IMR-90 (cell line): ENCODE data around the gene STX17. TPM values are rescaled to one million over a fixed set of nuclear protein-coding genes. Genes with fewer than 3 reads are reported as not detected.

Source experiments
- ATAC-seq: fragments of 200-7000 bp; cut with Tn5 transposase; 2 replicates; pipeline ENCODE4 v1.9.1; 2020; ENCODE audit warnings: low read depth, mild to moderate bottlenecking, moderate library complexity
- BruUV-seq: library from RNA; stranded (reverse); fragments of 400-500 nt; replicated peaks from 2 replicates; lab custom pipeline; 2021; lab: Mats Ljungman, UMichigan
- CTCF ChIA-PET: fragments of 300-600 bp; formaldehyde crosslinking; extraction: SDS; loops from one replicate; lab custom pipeline; 2021; ENCODE audit warnings: antibody characterized with exemption; lab: Yijun Ruan, JAX
- POLR2A ChIA-PET: fragments of 300-600 bp; sonication (Branson Sonifier 250); formaldehyde crosslinking; loops from one replicate; lab custom pipeline; 2022; ENCODE audit warnings: antibody characterized with exemption; ENCODE audit not compliant: unreplicated experiment; lab: Charles Lee
- DNase-seq: peaks from one replicate; pipeline ENCODE4 v3.0.0; 2013
- H2AFZ ChIP-seq: replicated peaks from 2 replicates; pipeline ENCODE3; 2013; ENCODE audit warnings: low read length, mild to moderate bottlenecking; ENCODE audit not compliant: poor library complexity
- H2AK5ac ChIP-seq: 2 replicates; pipeline ENCODE4 v1.6.1; 2013; ENCODE audit warnings: low read depth, low read length, inconsistent platforms
- H2AK9ac ChIP-seq: replicated peaks from 2 replicates; pipeline ENCODE3; 2013; ENCODE audit warnings: mild to moderate bottlenecking, low read depth, low read length, moderate library complexity; ENCODE audit not compliant: poor library complexity
- H2BK120ac ChIP-seq: 2 replicates; pipeline ENCODE4 v1.6.1; 2013; ENCODE audit warnings: low read depth, low read length, inconsistent platforms
- H2BK15ac ChIP-seq: 3 replicates; pipeline ENCODE4 v1.6.1; 2013; ENCODE audit warnings: low read depth, low read length, inconsistent platforms
- H2BK20ac ChIP-seq: 2 replicates; pipeline ENCODE4 v1.6.1; 2013; ENCODE audit warnings: low read depth, mild to moderate bottlenecking, inconsistent platforms, low read length, moderate library complexity
- H2BK5ac ChIP-seq: 2 replicates; pipeline ENCODE4 v1.6.1; 2013; ENCODE audit warnings: mild to moderate bottlenecking, low read depth, low read length, inconsistent platforms; ENCODE audit not compliant: poor library complexity, severe bottlenecking
- H3K14ac ChIP-seq: replicated peaks from 2 replicates; pipeline ENCODE4 v1.6.1; 2013; ENCODE audit warnings: low read depth, low read length, inconsistent platforms
- H3K18ac ChIP-seq: 2 replicates; pipeline ENCODE4 v1.6.1; 2013; ENCODE audit warnings: low read depth, low read length, control low read depth
- H3K23ac ChIP-seq: 2 replicates; pipeline ENCODE4 v1.6.1; 2013; ENCODE audit warnings: low read depth, low read length, inconsistent platforms
- H3K27ac ChIP-seq: 2 replicates; pipeline ENCODE4 v1.5.1; 2013; ENCODE audit warnings: mild to moderate bottlenecking, control low read depth, low read length; ENCODE audit not compliant: insufficient read depth
- H3K27me3 ChIP-seq: 2 replicates; pipeline ENCODE4 v1.6.1; 2013; ENCODE audit warnings: low read length; ENCODE audit not compliant: control insufficient read depth, insufficient read depth
- H3K36me3 ChIP-seq: 2 replicates; pipeline ENCODE4 v1.6.1; 2013; ENCODE audit warnings: low read length, mixed read lengths; ENCODE audit not compliant: control insufficient read depth, insufficient read depth
- H3K4ac ChIP-seq: 2 replicates; pipeline ENCODE4 v1.6.1; 2013; ENCODE audit warnings: low read depth, low read length, inconsistent platforms
- H3K4me1 ChIP-seq: 2 replicates; pipeline ENCODE4 v1.6.1; 2013; ENCODE audit warnings: low read length, mixed read lengths; ENCODE audit not compliant: control insufficient read depth, insufficient read depth
- H3K4me2 ChIP-seq: 2 replicates; pipeline ENCODE4 v1.6.1; 2013; ENCODE audit warnings: low read depth, mild to moderate bottlenecking, control low read depth, low read length, moderate library complexity
- H3K4me3 ChIP-seq: 2 replicates; pipeline ENCODE4 v1.5.1; 2013; ENCODE audit warnings: low read depth, mild to moderate bottlenecking, control low read depth, low read length, moderate library complexity; ENCODE audit not compliant: insufficient read depth
- H3K56ac ChIP-seq: 2 replicates; pipeline ENCODE4 v1.6.1; 2013; ENCODE audit warnings: low read length, inconsistent platforms; ENCODE audit not compliant: insufficient read depth; ENCODE audit errors: extremely low read depth
- H3K79me1 ChIP-seq, 2 experiments: 2 replicates each; pipeline ENCODE4 v1.6.1; 2013; ENCODE audit warnings: low read length in 2 of 2, inconsistent platforms in 1 of 2, low read depth in 1 of 2
- H3K9ac ChIP-seq: 2 replicates; pipeline ENCODE4 v1.6.1; 2013; ENCODE audit warnings: low read depth, low read length, control low read depth
- H3K9me1 ChIP-seq: 2 replicates; pipeline ENCODE4 v1.6.1; 2013; ENCODE audit warnings: low read length, inconsistent platforms; ENCODE audit not compliant: insufficient read depth
- H3K9me3 ChIP-seq: 2 replicates; pipeline ENCODE4 v1.6.1; 2013; ENCODE audit warnings: low read length; ENCODE audit not compliant: control insufficient read depth, insufficient read depth
- H4K20me1 ChIP-seq: 2 replicates; pipeline ENCODE4 v1.6.1; 2013; ENCODE audit warnings: low read length, inconsistent platforms; ENCODE audit not compliant: insufficient read depth
- H4K5ac ChIP-seq: 2 replicates; pipeline ENCODE4 v1.6.1; 2013; ENCODE audit warnings: mild to moderate bottlenecking, low read depth, low read length, control low read depth
- H4K8ac ChIP-seq, 2 experiments: 2 replicates each; pipeline ENCODE4 v1.6.1; 2013; ENCODE audit warnings: low read depth in 2 of 2, low read length in 2 of 2, control low read depth in 1 of 2, inconsistent platforms in 1 of 2
- H4K91ac ChIP-seq: 2 replicates; pipeline ENCODE4 v1.6.1; 2013; ENCODE audit warnings: low read depth, low read length, inconsistent platforms; ENCODE audit not compliant: insufficient read depth
- MAFK ChIP-seq: IDR thresholded peaks from 2 replicates; pipeline ENCODE4 v1.6.1; 2012; ENCODE audit warnings: low read depth, low read length, improper control_type of control experiment
- RCOR1 ChIP-seq: IDR thresholded peaks from 2 replicates; pipeline ENCODE4 v1.6.1; 2012; ENCODE audit warnings: mild to moderate bottlenecking, low read length, improper control_type of control experiment; ENCODE audit not compliant: insufficient replicate concordance
- WGBS, 2 experiments: methylation state at CpG; one replicate each; pipeline versions ENCODE4 v1.1.5 to v1.1.7; 2013; ENCODE audit warnings: missing lambda C conversion rate in 2 of 2; ENCODE audit not compliant: insufficient read length in 1 of 2; ENCODE audit errors: extremely low coverage in 2 of 2; 5-methylcytosine and 5-hydroxymethylcytosine counted together
- dilution Hi-C: fragments of 300-500 bp; cut with HindIII; formaldehyde crosslinking; loops from one replicate; pipeline ENCODE4 v1.14.3; 2018; ENCODE audit warnings: low sequenced_read_pairs; ENCODE audit not compliant: unreplicated experiment
- in situ Hi-C: fragments of 300-500 bp; cut with MboI; formaldehyde crosslinking; loops from 3 replicates; pipeline ENCODE4 v1.14.3; 2019; ENCODE audit warnings: low sequenced_read_pairs, inconsistent platforms, mixed read lengths
- intact Hi-C: fragments of 100-400 bp; cut with micrococcal nuclease; formaldehyde crosslinking; loops from 2 replicates; pipeline ENCODE4 v1.10.0; 2022
- polyA plus RNA-seq, 3 experiments: library from polyadenylated mRNA; depleted of rRNA; stranded (reverse); fragments of >200 nt; gene quantifications; 2 replicates each; pipeline ENCODE4 v1.2.3, GENCODE V29; 2012; ENCODE audit warnings: low replicate concordance in 1 of 3
- total RNA-seq: library from RNA; depleted of rRNA; stranded (reverse); fragments of >200 nt; gene quantifications from 2 replicates; pipeline ENCODE4 v1.2.3, GENCODE V29; 2012
- TF ChIP-seq, protein P1 (sequence below): fragments of 150-350 bp; IDR thresholded peaks from 2 replicates; pipeline ENCODE4 v1.6.1; 2017; ENCODE audit warnings: mild to moderate bottlenecking, antibody characterized with exemption, low read length, low read depth

The STX17 gene
- total and polyA plus RNA-seq, 2 of the 4 experiments (the other 2 are of a cell fraction): 6.2 to 11.7 TPM

GRCh38 chr9:99999797-100000196, 93.3 kb downstream of the STX17 start:
- H3K9me3 ChIP-seq: peaks cover 2% of the 10 kb centered on the region; the same call in 1 of the 2 replicates
- peaks cover 14% of the 10 kb centered on the region; the same call in 1 of the 2 replicates for H3K36me3 ChIP-seq
- no peaks in the 10 kb centered on the region for H3K4me1 ChIP-seq
- CTCF ChIA-PET: interaction anchor here (0.7 kb wide), 1 partner anchor 67 kb away, joined by 4 read pairs; no protein-coding TSS in a partner anchor
- no peak overlapping the region for H4K91ac ChIP-seq
- H3K9me1 ChIP-seq: no peaks in the 10 kb centered on the region
- H2BK5ac ChIP-seq: no peak overlapping the region
- H2BK15ac ChIP-seq: no peak overlapping the region
- H2BK20ac ChIP-seq: no peak overlapping the region
- no peak overlapping the region for H2AK9ac ChIP-seq
- no TSS peak for BruUV-seq
- no peak overlapping the region for H3K4me3 ChIP-seq
- H2AFZ ChIP-seq: no peak overlapping the region
- H3K9ac ChIP-seq: no peak overlapping the region
- no peaks in the 10 kb centered on the region for H4K20me1 ChIP-seq
- H4K8ac ChIP-seq: no peak overlapping the region
- TF ChIP-seq, protein P1, sequence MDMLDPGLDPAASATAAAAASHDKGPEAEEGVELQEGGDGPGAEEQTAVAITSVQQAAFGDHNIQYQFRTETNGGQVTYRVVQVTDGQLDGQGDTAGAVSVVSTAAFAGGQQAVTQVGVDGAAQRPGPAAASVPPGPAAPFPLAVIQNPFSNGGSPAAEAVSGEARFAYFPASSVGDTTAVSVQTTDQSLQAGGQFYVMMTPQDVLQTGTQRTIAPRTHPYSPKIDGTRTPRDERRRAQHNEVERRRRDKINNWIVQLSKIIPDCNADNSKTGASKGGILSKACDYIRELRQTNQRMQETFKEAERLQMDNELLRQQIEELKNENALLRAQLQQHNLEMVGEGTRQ: no peak
- TF ChIP-seq RCOR1 (no peak), MAFK (peak; percentile 54; the same call in 1 of the 2 replicates)
- H2BK120ac ChIP-seq: no peak overlapping the region
- H3K4ac ChIP-seq: no peak overlapping the region
- no peaks in the 10 kb centered on the region for H3K27me3 ChIP-seq
- H3K79me1 ChIP-seq: no peaks in the 10 kb centered on the region
- H3K23ac ChIP-seq: no peak overlapping the region
- H4K5ac ChIP-seq: no peak overlapping the region
- POLR2A ChIA-PET: no interaction called here
- H3K14ac ChIP-seq: no peak overlapping the region
- H3K27ac ChIP-seq: no peak overlapping the region
- no peak for ATAC-seq
- intact Hi-C loops (no loop called here), dilution Hi-C loops (no loop called here), in situ Hi-C loops (loop anchor here (25.0 kb wide), 1 partner anchor 737 kb away; no protein-coding TSS in a partner anchor)
- H3K4me2 ChIP-seq: no peak overlapping the region
- no peak overlapping the region for H3K56ac ChIP-seq
- no peak overlapping the region for H2AK5ac ChIP-seq
- no peak overlapping the region for H3K18ac ChIP-seq
- WGBS, 2 experiments: no CpG with 5 or more reads among the region's 5 CpGs
- DNase-seq: no peak
